Activated CD4-positive, alpha-beta T cell treated with anti-CD3 and anti-CD28 coated beads for 24 hours (primary cell): Measurements from ENCODE around the gene IL2.

ENCODE experiments used
- DNase-seq, 2 donors: peaks; one replicate each; pipeline ENCODE4 v3.0.0-alpha.2; 2020; ENCODE audit warnings: low read depth in 2 of 2

IL2 gene

GRCh38 chr4:122456231-122457116 lies at the start of gene IL2:
TSS of gene IL2 (minus strand) at chr4:122456725. CDS start at chr4:122456440, 285 bp downstream.
- no peak for DNase-seq

- DNase-seq, result no peak
Observed at GRCh38 chr4:122503214-122503613, 46.7 kb upstream of the IL2 start.

DNA sequence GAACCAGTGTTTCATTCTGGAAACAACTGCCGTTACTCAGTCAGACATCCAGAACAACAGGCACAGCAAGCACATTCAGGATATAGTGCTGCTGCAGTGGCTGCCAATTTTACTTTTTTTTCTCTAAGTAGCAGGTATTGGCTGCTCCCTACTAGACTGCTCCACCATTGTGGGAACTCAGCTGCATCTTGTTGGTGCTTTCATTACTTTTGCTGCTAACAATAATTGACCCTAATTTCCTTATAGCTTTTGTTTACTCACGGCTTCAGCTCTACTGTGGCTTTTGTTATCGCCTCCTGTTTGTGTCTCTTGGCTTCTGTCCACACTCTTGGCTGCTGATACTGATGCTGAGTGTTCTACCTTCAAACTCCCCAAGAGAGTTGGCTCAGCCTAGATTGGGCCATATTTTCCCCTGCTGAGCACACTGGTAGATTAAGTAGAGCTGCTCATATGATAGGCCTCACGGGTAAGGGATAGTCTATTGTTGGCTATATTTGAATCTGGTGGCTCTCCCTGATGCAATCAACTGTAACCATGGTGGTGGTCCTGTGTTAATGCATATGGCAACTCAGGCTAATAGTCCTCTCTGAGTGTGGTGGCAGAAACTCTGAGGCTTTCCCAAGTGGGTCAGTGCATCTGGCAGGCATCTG lies 44.5 kb upstream of the IL2 start:
- no peak for DNase-seq

DNA sequence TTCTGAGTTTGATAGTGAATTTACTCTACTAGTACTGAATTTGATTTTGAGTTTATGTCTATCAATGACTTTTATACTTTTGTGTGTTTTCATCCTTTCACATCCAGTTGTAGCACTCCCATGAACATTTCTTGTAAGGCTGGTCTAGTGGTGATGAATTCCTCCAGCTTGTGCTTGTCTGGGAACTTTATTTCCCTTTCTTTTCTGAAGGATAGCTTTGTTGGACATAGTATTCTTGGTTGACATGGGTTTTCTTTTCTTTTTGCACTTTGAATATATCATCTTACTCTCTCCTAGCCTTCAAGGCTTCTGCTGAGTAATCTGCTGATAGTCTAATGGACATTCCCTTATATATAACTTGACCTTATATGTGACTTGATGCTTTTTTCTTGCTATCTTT lies 32.5 kb upstream of the IL2 start:
- DNase-seq, result no peak

- no peak for DNase-seq
Observed at GRCh38 chr4:122483481-122483880, 27.0 kb upstream of the IL2 start.

- no peak for DNase-seq
Observed at GRCh38 chr4:122481766-122482405, 25.4 kb upstream of the IL2 start.

- DNase-seq, result no peak
Observed at GRCh38 chr4:122480655-122481487, 24.3 kb upstream of the IL2 start.

DNA sequence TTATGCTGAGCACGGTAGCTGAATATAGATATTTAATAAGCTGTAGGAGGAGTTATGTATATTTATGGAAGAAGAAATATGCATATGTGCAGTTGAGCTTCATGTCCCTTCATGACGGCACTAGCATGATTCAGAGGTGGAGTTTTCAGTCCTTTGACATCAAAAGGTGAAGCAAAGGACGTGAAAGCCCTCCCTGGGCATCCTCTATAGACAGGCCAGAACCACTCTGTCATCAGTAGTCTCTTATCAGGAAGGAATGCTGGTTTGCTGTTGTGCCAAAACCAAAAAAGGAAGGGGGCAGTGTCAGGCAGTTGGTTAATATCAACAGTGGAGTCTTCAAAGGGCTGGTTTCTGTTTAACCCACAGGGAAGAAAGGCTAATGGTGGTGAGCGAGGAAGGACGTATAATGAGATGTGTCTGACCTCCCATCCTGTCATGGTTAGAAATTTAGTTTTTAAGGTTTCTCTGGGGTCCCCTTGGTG lies 23.5 kb upstream of the IL2 start:
- DNase-seq, result no peak

DNA sequence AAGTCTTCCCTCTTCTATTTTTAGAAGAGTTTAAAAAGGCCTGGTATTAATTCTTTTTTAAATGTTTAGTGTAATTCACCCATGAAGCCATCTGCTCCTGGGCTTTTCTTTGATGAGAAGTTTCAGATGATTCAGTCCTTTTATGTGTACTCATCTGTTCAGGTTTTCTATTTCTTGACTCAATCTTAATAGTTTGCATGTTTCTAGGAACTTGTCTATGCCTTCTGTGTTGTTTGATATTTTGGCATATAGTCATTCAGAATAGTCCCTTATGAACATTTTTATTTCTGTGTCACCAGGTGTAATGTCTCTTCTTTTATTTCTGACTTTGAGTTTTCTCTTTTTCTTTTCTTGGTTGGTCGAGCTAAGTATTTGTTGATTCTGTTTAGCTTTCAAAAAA lies 20.2 kb upstream of the IL2 start:
- DNase-seq, result no peak

DNA sequence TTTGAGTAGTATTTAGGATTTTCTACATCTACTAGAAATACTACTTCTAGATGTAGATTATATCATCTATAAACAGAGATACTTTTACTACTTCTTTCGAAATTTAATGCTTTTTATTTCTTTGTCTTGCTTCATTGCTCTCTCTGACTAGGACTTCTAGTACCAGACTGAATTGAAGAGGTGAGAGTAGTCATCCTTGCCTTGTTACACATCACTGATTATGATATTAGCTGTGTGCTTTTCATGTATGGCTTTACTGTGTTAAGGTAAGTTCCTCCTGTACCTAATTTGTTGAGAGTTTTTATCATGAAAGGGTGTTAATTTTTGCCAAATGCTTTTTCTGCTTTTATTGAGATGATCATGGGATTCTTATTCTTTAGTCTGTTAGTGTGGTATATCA lies 19.6 kb upstream of the IL2 start:
- DNase-seq, result no peak

DNA sequence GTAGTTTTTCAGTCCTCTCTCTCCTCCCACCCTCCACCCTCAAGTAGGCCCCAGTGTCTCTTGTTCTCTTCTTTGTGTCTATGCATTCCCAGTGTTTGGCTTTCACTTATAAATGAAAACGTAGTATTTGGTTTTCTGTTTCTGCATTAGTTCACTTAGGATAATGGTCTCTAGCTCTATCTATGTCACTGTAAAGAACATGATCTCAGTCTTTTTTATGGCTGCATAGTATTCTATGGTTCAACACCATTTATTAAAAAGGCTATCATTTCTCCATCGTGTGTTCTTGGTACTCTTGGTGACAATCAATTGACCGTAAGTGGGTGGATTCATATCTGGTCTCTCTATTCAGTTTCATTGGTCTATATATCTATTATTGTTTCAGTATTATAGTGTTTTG lies 18.7 kb upstream of the IL2 start:
- no peak for DNase-seq

GRCh38 chr4:122469457-122469856 lies 12.9 kb upstream of the IL2 start:
- no peak for DNase-seq

DNA sequence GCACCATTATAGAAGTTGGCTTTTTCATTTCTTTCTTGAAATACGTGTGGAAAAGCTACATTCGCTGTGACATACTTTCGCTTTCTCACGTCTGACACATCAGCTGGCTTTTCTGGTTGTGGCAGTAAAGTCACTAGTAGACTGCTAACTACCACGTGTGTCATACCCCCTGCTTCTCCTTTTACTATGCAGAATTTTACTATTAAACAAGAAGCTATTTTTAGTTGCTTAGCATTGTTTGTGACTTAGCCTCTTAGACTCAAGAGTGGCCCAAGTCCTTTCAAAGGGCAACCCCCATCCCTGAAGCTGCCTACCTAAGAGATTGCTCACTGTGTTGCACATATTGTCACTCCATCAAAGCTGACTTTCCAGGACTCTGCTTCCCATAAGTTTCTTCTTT lies 2.1 kb upstream of the IL2 start:
- DNase-seq, result peak; percentile 19 to 46

DNA sequence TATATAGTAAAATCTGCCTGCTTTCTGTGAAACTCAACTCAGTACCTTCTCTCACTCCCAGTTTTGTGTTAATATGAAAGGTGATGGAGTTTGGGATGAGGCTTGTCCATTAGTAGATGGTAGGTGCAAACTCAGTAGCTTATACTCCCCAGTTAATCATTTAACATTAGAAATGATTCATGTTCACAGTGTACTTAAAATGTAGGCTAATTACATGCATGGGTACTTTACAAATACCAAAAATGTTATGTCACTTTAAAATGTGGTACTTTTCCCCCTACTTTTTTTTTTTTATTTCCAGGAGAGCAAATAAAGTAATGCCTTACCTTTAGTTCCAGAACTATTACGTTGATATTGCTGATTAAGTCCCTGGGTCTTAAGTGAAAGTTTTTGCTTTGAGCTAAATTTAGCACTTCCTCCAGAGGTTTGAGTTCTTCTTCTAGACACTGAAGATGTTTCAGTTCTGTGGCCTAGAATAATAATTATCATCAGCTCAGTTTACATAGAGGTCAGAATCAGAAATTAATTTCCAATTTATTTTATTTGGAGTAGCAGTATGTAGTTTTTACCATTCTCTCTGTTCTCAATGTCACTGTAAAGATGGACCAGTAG lies 3.0 kb downstream of the IL2 start:
- no peak for DNase-seq

GRCh38 chr4:122450847-122451246 lies 5.7 kb downstream of the IL2 start:
- DNase-seq, result no peak

DNA sequence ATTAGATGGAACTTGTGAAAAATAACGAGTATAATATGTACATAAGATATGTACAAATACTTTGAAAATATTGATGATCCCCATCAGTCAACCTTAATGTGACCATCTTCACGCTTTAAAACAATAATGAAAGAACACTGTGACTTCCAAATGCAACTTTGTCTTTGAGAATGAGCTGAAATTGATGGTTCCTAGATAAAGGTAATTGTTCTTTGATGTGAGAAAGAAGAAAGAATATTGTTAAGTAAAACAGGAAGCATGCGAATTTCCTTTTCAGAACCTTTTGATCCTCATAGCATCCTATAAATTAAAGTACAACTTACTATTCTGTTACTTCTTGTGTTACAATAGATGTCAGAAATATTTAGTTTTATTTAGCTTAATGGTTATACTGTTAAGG lies 22.2 kb downstream of the IL2 start:
- DNase-seq, result no peak

GRCh38 chr4:122431351-122431750 lies 25.2 kb downstream of the IL2 start:
- DNase-seq, result no peak

GRCh38 chr4:122423246-122423645 lies 33.3 kb downstream of the IL2 start:
- no peak for DNase-seq

DNA sequence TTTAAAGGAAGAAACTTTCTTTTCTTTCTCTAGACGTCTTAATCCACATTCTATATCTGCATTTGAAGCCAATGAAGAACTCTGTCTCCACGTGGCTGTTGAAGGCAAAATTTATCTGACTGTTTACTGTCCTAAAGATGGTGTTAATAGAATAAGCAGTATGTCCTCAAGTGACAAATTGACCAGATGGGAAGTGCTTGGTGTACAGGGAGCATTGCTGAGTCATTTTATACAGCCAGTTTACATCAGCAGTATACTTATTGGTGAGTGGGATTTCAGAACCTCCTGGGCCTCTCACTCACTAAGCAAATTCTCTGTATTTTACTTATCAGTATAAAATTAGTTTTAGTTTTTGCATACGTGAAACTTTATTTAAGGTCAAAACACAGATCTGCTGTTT lies 44.0 kb downstream of the IL2 start:
- no peak for DNase-seq

GRCh38 chr4:122403861-122404260 lies 52.7 kb downstream of the IL2 start:
- DNase-seq, result no peak
